SU-DHL-6 (cell line): Measurements from ENCODE around the gene EPAS1.

Experiments used
- H2AFZ ChIP-seq: fragments of 200-600 bp; sonication (generic); 2 replicates; pipeline ENCODE4 v1.6.1; 2014; ENCODE audit warnings: low read depth, mild to moderate bottlenecking, moderate library complexity, mixed read lengths, antibody characterized with exemption, low read length; ENCODE audit not compliant: severe bottlenecking
- H3F3A ChIP-seq: fragments of 200-600 bp; shearing (Covaris generic); 2 replicates; pipeline ENCODE4 v1.6.0; 2016; ENCODE audit warnings: antibody characterized with exemption, mild to moderate bottlenecking; ENCODE audit not compliant: insufficient read depth
- H3K27ac ChIP-seq: fragments of 200-600 bp; sonication (generic); 2 replicates; pipeline ENCODE4 v1.5.1; 2016; ENCODE audit warnings: low read depth, mild to moderate bottlenecking, low read length, moderate library complexity, mixed read lengths
- H3K27me3 ChIP-seq: fragments of 200-600 bp; sonication (generic), shearing (Covaris generic); 2 replicates; pipeline ENCODE4 v1.6.0; 2014; ENCODE audit warnings: mild to moderate bottlenecking, low read length
- H3K36me3 ChIP-seq: fragments of 200-600 bp; sonication (generic); 2 replicates; pipeline ENCODE4 v1.6.1; 2014; ENCODE audit warnings: mild to moderate bottlenecking, low read length, mixed read lengths
- H3K4me2 ChIP-seq: fragments of 300-600, 200-600 bp; shearing (Covaris generic), sonication (generic); 2 replicates; pipeline ENCODE4 v1.6.0; 2014; ENCODE audit warnings: low read length, low read depth, mild to moderate bottlenecking; ENCODE audit not compliant: poor library complexity, severe bottlenecking
- H3K4me3 ChIP-seq: fragments of 200-600 bp; sonication (generic); 2 replicates; pipeline ENCODE4 v1.5.1; 2014; ENCODE audit warnings: antibody characterized with exemption, low read length, mild to moderate bottlenecking, mixed read lengths; ENCODE audit not compliant: insufficient read depth, poor library complexity, severe bottlenecking
- H3K79me2 ChIP-seq: fragments of 200-600 bp; sonication (generic); 2 replicates; pipeline ENCODE4 v1.6.1; 2014; ENCODE audit warnings: mild to moderate bottlenecking, low read length, moderate library complexity; ENCODE audit not compliant: insufficient read depth
- H3K9ac ChIP-seq: fragments of 200-600 bp; sonication (generic); 2 replicates; pipeline ENCODE4 v1.7.0; 2014; ENCODE audit warnings: mild to moderate bottlenecking, low read length
- H3K9me2 ChIP-seq: fragments of 200-600 bp; sonication (generic); replicated peaks from 2 replicates; pipeline ENCODE4 v1.6.1; 2014; ENCODE audit warnings: low read length; ENCODE audit not compliant: insufficient read depth
- H3K9me3 ChIP-seq: fragments of 200-600 bp; sonication (generic); 2 replicates; pipeline ENCODE4 v1.6.1; 2014; ENCODE audit warnings: low read length, mixed read lengths; ENCODE audit not compliant: insufficient read depth
- H4K20me1 ChIP-seq: fragments of 200-600 bp; sonication (generic); 2 replicates; pipeline ENCODE4 v1.6.1; 2014; ENCODE audit warnings: low read depth, mild to moderate bottlenecking, antibody characterized with exemption, low read length, moderate library complexity, mixed read lengths
- CTCF ChIP-seq: fragments of 200-600 bp; sonication (generic); IDR thresholded peaks from one replicate; pipeline ENCODE4 v1.5.1; 2017; ENCODE audit warnings: antibody characterized with exemption, mild to moderate bottlenecking, low read length, moderate library complexity; ENCODE audit not compliant: insufficient read depth, poor library complexity, severe bottlenecking
- EZH2phosphoT487 ChIP-seq: fragments of 200-600 bp; sonication (generic), shearing (Covaris generic); conservative IDR thresholded peaks from 2 replicates; pipeline ENCODE4 v1.6.1; 2018; ENCODE audit warnings: mild to moderate bottlenecking, antibody characterized with exemption, low read length, moderate library complexity, mixed read lengths

The EPAS1 gene

GRCh38 chr2:46319711-46320110, 22.5 kb downstream of the EPAS1 start:
- H3K9me3 ChIP-seq, result no peaks in the 10 kb centered on the region
- H3K27me3 ChIP-seq, result no peaks in the 10 kb centered on the region
- no peak overlapping the region for H3K27ac ChIP-seq
- H3K79me2 ChIP-seq, result no peaks in the 10 kb centered on the region
- H3K9me2 ChIP-seq, result no peaks in the 10 kb centered on the region
- no peaks in the 10 kb centered on the region for H3F3A ChIP-seq
- H3K36me3 ChIP-seq, result no peaks in the 10 kb centered on the region
- no peak overlapping the region for H3K4me2 ChIP-seq
- TF ChIP-seq EZH2phosphoT487 (no peak), CTCF (no peak)
- H4K20me1 ChIP-seq, result no peaks in the 10 kb centered on the region
- no peak overlapping the region for H3K4me3 ChIP-seq
- H3K9ac ChIP-seq, result no peak overlapping the region
- H2AFZ ChIP-seq, result no peak overlapping the region

GRCh38 chr2:46320141-46320567, 22.9 kb downstream of the EPAS1 start:
- H3K9ac ChIP-seq, result no peak overlapping the region
- no peak overlapping the region for H3K27ac ChIP-seq

GRCh38 chr2:46323730-46324129, 26.5 kb downstream of the EPAS1 start:
- TF ChIP-seq EZH2phosphoT487 (no peak), CTCF (no peak)
- Histone ChIP-seq H3K36me3 (no peaks in the 10 kb centered on the region), H3K27me3 (no peaks in the 10 kb centered on the region), H3K9me2 (no peaks in the 10 kb centered on the region), H3K9me3 (no peaks in the 10 kb centered on the region), H3K4me3 (no peak overlapping the region), H3K27ac (no peak overlapping the region), H3K79me2 (no peaks in the 10 kb centered on the region), H3K9ac (no peak overlapping the region), H3F3A (no peaks in the 10 kb centered on the region), H2AFZ (no peak overlapping the region), H4K20me1 (no peaks in the 10 kb centered on the region), H3K4me2 (no peak overlapping the region)

More at GRCh38 chr2:46320141-46320567, 22.9 kb downstream of the EPAS1 start:
- no peak overlapping the region for H3K4me3 ChIP-seq
- no peaks in the 10 kb centered on the region for H3F3A ChIP-seq
- no peaks in the 10 kb centered on the region for H4K20me1 ChIP-seq
- TF ChIP-seq EZH2phosphoT487 (no peak), CTCF (no peak)
- H3K79me2 ChIP-seq, result no peaks in the 10 kb centered on the region
- no peaks in the 10 kb centered on the region for H3K36me3 ChIP-seq
- H3K27me3 ChIP-seq, result no peaks in the 10 kb centered on the region
- no peaks in the 10 kb centered on the region for H3K9me2 ChIP-seq
- H3K4me2 ChIP-seq, result no peak overlapping the region
- no peak overlapping the region for H2AFZ ChIP-seq
- H3K9me3 ChIP-seq, result no peaks in the 10 kb centered on the region
